ENCODE measurements around the gene C19orf33.

The C19orf33 gene

DNA sequence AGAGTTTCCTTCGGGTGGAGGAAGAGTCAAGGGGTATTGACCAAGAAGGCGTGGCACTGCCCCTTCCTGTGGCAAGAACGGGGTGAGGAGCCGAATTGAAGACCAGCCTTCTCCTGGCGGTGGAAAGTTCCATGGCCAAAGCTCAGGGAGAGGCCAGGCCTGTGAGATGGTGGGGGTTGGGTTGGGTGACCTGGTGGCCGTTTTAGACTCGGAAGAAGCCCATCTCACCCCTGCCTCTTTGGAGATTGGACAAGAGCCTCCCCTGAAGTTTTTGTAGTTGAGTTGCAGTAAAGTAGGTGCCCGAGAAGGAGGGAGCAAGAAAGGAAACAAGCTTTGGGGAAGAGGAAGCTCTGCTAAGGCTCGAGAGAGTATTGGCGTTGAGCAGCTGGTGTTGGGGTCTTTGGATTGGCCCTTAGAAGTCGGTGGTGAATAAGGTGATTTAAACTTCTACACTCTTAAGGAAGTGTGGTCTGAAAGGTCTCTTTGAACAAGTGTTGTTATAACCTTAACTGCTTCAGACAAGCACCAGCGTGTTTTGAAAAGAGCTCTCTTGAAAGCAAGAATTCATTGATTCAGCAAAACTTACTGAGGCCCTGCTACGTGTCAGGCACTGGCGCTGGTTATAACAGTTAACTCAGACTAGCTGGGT lies 38.7 kb upstream of the C19orf33 start:
- no peak for DNase-seq (ENCODE audit: low spot score)
- TF ChIP-seq, protein P1, sequence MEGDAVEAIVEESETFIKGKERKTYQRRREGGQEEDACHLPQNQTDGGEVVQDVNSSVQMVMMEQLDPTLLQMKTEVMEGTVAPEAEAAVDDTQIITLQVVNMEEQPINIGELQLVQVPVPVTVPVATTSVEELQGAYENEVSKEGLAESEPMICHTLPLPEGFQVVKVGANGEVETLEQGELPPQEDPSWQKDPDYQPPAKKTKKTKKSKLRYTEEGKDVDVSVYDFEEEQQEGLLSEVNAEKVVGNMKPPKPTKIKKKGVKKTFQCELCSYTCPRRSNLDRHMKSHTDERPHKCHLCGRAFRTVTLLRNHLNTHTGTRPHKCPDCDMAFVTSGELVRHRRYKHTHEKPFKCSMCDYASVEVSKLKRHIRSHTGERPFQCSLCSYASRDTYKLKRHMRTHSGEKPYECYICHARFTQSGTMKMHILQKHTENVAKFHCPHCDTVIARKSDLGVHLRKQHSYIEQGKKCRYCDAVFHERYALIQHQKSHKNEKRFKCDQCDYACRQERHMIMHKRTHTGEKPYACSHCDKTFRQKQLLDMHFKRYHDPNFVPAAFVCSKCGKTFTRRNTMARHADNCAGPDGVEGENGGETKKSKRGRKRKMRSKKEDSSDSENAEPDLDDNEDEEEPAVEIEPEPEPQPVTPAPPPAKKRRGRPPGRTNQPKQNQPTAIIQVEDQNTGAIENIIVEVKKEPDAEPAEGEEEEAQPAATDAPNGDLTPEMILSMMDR (IDR thresholded peaks at IDR 0.05; ENCODE audit: extremely low read depth, missing control alignments) = no peak

GRCh38 chr19:38265921-38266429 lies 38.1 kb upstream of the C19orf33 start:
- TF ChIP-seq, protein P1 (IDR thresholded peaks at IDR 0.05; ENCODE audit: extremely low read depth, missing control alignments) = no peak
- no peak for DNase-seq (ENCODE audit: low spot score)

DNA sequence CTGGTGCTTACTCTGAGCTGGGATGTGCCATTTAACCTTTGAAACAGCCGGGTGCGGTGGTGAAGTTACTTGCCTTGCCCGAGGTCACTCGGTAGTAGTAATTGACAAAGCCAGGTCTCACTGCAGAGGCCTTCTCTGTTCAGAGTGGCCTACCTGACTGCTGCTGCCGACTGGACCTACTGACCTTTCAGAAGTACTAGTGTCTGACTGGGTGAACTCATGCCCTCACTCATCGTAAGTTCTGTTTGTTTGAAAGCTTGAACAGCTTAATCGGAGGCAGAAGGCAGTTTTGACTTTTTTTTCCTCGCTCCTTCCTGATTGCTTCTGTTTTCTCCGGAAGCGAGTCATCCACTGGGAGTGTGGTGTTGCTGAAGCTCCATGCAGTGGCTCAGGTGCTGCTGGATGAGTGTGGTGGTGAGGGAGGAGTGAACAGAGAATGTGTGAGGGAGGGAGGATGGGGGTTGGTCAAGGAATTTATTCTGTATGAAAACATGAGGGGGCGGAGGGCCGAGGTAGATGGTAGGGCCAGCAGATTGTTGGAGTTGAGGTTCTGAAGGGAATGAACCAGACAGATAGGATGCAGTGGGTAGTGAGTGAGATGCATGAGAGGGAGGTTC lies 37.0 kb upstream of the C19orf33 start:
- TF ChIP-seq, protein P1 (IDR thresholded peaks at IDR 0.05; ENCODE audit: extremely low read depth, missing control alignments) = no peak
- DNase-seq (ENCODE audit: low spot score) = no peak

DNA sequence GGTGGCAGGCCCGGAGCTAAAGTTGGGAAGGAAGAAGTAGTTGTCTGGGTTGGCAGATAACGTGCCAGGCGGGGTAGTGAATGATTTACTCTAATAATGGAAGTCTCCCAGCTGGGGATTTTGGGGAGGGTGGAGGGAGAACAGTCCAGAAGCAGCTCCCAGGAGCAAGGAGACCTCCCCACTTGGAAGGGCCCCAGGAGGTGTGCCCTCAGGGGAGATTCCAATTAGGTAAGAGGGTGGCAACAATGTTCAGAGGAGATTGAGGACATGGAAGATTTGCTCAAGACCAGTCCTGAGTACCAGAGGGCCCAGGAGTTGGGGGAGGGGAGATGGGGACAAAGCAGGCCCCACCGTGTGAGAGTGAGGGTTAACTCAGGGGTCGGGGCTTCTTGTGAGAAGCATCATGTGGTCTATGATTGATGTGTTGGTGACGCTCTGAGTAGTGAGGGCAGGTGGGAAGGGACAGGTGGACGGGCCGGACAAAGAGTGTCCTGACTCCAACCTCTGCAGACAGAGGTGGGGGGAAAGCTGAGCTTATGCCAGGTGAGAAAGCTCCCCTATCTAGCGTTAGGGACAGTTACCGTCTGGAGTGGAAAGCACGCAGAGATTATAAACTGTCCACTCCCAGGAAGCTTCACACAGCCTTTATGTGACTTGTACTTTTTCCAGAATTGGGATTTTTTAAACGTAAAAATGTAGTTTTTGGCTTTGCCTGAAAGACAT lies 36.1 kb upstream of the C19orf33 start:
- DNase-seq (ENCODE audit: low spot score) = no peak
- TF ChIP-seq, protein P1 (IDR thresholded peaks at IDR 0.05; ENCODE audit: extremely low read depth, missing control alignments) = no peak

DNA sequence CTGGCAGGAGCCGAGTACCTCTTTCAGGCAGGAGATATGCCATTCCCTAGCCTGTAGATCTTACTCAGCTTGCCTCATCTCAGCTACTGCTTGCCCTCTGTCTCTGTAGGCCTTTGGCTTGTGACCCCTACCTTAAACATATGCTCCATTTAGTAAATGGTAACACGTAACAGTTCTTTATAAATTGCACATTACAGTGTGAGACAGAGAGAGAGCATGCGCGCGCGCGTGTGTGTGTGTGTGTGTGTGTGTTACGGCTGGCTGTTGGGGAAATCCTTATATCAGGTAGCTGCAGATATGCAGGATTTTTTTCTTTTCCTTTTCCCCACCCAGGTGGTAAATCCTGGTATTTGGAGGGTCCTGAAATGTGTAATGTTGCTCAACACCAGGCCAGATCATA lies 35.5 kb upstream of the C19orf33 start:
- DNase-seq (ENCODE audit: low spot score) = no peak
- TF ChIP-seq, protein P1 (IDR thresholded peaks at IDR 0.05; ENCODE audit: extremely low read depth, missing control alignments) = no peak

DNA sequence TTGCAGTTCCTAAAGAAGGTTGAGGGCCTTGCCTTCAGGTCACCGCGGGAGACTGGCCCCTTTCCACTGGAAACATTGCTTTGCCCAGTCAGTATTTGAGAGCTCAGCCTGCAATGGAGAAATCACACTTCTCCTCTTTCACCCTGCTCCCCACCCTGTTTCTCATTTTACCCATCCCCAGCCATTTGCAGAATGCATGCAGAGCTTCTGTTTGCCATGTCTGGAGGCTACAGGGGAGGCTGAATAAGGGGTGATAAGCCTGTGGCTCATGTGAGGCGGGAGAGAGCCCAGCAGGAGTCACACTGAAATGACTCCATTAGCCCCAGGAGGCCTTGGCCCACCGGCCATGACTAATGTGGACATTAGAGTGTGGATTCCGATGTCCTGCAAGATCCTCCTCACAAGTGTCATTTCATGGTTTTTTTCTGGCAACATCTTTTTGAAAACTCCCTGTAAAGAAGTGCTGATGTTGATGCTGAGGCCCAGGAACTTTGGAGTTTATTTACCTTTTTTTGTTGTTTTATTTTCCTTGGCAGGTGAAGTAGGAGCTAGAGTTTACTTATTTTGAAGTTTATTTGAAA lies 33.4 kb upstream of the C19orf33 start:
- no peak for DNase-seq (ENCODE audit: low spot score)
- TF ChIP-seq, protein P1 (IDR thresholded peaks at IDR 0.05; ENCODE audit: extremely low read depth, missing control alignments) = no peak

- no peak for DNase-seq (ENCODE audit: low spot score)
- TF ChIP-seq, protein P1 (IDR thresholded peaks at IDR 0.05; ENCODE audit: extremely low read depth, missing control alignments) = no peak
Measured at GRCh38 chr19:38273499-38273898, 30.6 kb upstream of the C19orf33 start.
